ENCODE data around the gene FOXK2.

GRCh38 chr17:82636626-82637598, 117.4 kb downstream of the FOXK2 start:
- TF ChIP-seq CTCF (IDR thresholded peaks at IDR 0.05) (no peak), POLR2A (IDR thresholded peaks at IDR 0.05) (no peak)

Data from breast epithelium (tissue), 3 donors.